ENCODE data around the gene TMEM217.

DNA sequence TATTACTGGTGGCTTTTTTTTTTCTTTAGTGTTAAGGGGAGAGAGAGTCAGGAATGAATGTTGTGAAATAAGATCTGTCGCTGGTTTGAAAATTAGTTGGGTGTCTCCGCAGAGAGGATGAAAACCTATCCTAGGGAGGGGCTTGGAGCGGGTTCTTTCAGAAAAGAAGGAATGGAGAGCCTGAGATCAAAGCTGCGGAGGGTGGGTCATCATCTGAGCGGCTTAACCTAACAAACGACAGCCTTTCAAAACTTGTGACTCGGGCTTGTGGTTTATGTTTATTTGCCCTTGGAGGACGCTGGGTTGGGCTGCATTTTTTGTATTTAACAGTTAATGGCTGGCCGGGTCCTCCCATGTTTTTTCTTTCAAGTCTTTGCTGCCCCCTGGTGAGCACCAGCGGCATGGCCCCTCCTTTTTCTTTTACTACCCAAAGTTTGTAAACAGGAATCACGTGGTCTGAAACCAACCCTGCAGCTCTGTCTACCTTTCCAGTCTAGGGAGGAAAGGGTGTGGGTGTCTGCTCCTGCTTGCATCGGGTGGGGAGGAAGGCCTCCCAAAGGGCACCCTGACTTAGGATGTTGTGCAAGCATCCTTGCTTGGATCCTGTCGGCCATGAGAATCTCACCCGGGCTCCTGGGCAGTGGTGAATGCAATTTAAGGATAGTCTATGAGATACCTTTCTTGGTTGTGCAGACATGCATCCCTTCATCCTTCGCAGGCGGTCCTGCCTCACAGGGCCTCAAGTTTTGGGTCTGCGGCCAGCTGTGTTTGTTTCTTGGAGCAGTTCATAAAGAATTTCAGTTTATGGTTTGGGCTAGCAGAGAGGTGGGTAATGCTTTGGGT lies 85.8 kb downstream of the TMEM217 start:
- no peak for TF ChIP-seq EP300 (conservative IDR thresholded peaks at IDR 0.05; ENCODE audit: poor library complexity, severe bottlenecking)
- TF ChIP-seq, protein P1, sequence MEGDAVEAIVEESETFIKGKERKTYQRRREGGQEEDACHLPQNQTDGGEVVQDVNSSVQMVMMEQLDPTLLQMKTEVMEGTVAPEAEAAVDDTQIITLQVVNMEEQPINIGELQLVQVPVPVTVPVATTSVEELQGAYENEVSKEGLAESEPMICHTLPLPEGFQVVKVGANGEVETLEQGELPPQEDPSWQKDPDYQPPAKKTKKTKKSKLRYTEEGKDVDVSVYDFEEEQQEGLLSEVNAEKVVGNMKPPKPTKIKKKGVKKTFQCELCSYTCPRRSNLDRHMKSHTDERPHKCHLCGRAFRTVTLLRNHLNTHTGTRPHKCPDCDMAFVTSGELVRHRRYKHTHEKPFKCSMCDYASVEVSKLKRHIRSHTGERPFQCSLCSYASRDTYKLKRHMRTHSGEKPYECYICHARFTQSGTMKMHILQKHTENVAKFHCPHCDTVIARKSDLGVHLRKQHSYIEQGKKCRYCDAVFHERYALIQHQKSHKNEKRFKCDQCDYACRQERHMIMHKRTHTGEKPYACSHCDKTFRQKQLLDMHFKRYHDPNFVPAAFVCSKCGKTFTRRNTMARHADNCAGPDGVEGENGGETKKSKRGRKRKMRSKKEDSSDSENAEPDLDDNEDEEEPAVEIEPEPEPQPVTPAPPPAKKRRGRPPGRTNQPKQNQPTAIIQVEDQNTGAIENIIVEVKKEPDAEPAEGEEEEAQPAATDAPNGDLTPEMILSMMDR (IDR thresholded peaks at IDR 0.05; ENCODE audit: poor library complexity, severe bottlenecking): peak; percentile 97
- no peak for TF ChIP-seq TAF1 (IDR thresholded peaks at IDR 0.05; ENCODE audit: low read depth)
- no peak for TF ChIP-seq POLR2AphosphoS5 (IDR thresholded peaks at IDR 0.05)
- TF ChIP-seq MXI1 (conservative IDR thresholded peaks at IDR 0.05; ENCODE audit: poor library complexity, severe bottlenecking): peak; percentile 57
- no peak for TF ChIP-seq EZH2 (IDR thresholded peaks at IDR 0.05; ENCODE audit: borderline replicate concordance, insufficient read depth, low read length, poor library complexity, severe bottlenecking)
- peak; percentile 99 for TF ChIP-seq SMC3 (conservative IDR thresholded peaks at IDR 0.05; ENCODE audit: poor library complexity)
- TF ChIP-seq RAD21 (conservative IDR thresholded peaks at IDR 0.05): peak; percentile 98
- TF ChIP-seq, protein P2, sequence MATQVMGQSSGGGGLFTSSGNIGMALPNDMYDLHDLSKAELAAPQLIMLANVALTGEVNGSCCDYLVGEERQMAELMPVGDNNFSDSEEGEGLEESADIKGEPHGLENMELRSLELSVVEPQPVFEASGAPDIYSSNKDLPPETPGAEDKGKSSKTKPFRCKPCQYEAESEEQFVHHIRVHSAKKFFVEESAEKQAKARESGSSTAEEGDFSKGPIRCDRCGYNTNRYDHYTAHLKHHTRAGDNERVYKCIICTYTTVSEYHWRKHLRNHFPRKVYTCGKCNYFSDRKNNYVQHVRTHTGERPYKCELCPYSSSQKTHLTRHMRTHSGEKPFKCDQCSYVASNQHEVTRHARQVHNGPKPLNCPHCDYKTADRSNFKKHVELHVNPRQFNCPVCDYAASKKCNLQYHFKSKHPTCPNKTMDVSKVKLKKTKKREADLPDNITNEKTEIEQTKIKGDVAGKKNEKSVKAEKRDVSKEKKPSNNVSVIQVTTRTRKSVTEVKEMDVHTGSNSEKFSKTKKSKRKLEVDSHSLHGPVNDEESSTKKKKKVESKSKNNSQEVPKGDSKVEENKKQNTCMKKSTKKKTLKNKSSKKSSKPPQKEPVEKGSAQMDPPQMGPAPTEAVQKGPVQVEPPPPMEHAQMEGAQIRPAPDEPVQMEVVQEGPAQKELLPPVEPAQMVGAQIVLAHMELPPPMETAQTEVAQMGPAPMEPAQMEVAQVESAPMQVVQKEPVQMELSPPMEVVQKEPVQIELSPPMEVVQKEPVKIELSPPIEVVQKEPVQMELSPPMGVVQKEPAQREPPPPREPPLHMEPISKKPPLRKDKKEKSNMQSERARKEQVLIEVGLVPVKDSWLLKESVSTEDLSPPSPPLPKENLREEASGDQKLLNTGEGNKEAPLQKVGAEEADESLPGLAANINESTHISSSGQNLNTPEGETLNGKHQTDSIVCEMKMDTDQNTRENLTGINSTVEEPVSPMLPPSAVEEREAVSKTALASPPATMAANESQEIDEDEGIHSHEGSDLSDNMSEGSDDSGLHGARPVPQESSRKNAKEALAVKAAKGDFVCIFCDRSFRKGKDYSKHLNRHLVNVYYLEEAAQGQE (IDR thresholded peaks at IDR 0.05; ENCODE audit: borderline replicate concordance): no peak

Data from neural cell (in vitro differentiated cells).